COLO829 (cell line): ENCODE data around the gene TMEM143.
"Not testable (repeated sequence)": the region's sequence is repeated elsewhere in the genome, so short reads cannot be mapped to it uniquely, and the experiment has no call there.

Experiments used
- DNase-seq: peaks from one replicate; pipeline ENCODE4 v3.0.0; 2012; ENCODE audit warnings: low spot score

Gene TMEM143

GRCh38 chr19:48363810-48364597 lies at the start of gene TMEM143, which contains the start of gene SYNGR4:
Gene TMEM143 (minus strand): TSS chr19:48363940. CDS start chr19:48363920, 20 bp downstream.
Gene SYNGR4 (plus strand): TSS chr19:48364367. CDS start chr19:48365843, 1,476 bp downstream.
- DNase-seq = peak; percentile 100

GRCh38 chr19:48405850-48406249 lies 42.1 kb upstream of the TMEM143 start:
- DNase-seq = no peak

GRCh38 chr19:48405010-48405659 lies 41.4 kb upstream of the TMEM143 start:
- no peak for DNase-seq

GRCh38 chr19:48403606-48404005 lies 39.9 kb upstream of the TMEM143 start:
- DNase-seq = peak; percentile 44

- no peak for DNase-seq
Observed at GRCh38 chr19:48401287-48401686, 37.5 kb upstream of the TMEM143 start.

GRCh38 chr19:48400018-48400742 lies 36.4 kb upstream of the TMEM143 start:
- peak; percentile 51 for DNase-seq

- peak; percentile 94 for DNase-seq
Observed at GRCh38 chr19:48398375-48399235, 34.9 kb upstream of the TMEM143 start.

GRCh38 chr19:48398102-48398374 lies 34.3 kb upstream of the TMEM143 start:
- no peak for DNase-seq

- DNase-seq = no peak
Observed at GRCh38 chr19:48397263-48398101, 33.7 kb upstream of the TMEM143 start.

GRCh38 chr19:48396824-48397176 lies 33.1 kb upstream of the TMEM143 start:
- no peak for DNase-seq

GRCh38 chr19:48396016-48396823 lies 32.5 kb upstream of the TMEM143 start:
- DNase-seq = no peak

- DNase-seq = no peak
Observed at GRCh38 chr19:48395499-48395898, 31.8 kb upstream of the TMEM143 start.

- DNase-seq = no peak
Observed at GRCh38 chr19:48395170-48395455, 31.4 kb upstream of the TMEM143 start.

GRCh38 chr19:48394331-48395169 lies 30.8 kb upstream of the TMEM143 start:
- DNase-seq = no peak

GRCh38 chr19:48393559-48394330 lies 30.0 kb upstream of the TMEM143 start, which contains the start of gene GRIN2D:
Gene GRIN2D (plus strand): TSS chr19:48393668. CDS start chr19:48398393, 4,725 bp downstream.
- no peak for DNase-seq

GRCh38 chr19:48392860-48393558 lies 29.3 kb upstream of the TMEM143 start:
- DNase-seq = no peak

- DNase-seq = not testable (repeated sequence)
Observed at GRCh38 chr19:48392006-48392344, 28.2 kb upstream of the TMEM143 start.
